ENCODE results near the gene PAQR4.

The PAQR4 gene

GRCh38 chr16:2981177-2981898 is 12.2 kb downstream of the PAQR4 start:
- peak overlapping the region; percentile 87; the same call in 1 of the 2 replicates for H3K4me3 ChIP-seq (ENCODE audit: low read depth, low read length)
- no peak for DNase-seq (ENCODE audit: low read depth)
- TF ChIP-seq, protein P1, sequence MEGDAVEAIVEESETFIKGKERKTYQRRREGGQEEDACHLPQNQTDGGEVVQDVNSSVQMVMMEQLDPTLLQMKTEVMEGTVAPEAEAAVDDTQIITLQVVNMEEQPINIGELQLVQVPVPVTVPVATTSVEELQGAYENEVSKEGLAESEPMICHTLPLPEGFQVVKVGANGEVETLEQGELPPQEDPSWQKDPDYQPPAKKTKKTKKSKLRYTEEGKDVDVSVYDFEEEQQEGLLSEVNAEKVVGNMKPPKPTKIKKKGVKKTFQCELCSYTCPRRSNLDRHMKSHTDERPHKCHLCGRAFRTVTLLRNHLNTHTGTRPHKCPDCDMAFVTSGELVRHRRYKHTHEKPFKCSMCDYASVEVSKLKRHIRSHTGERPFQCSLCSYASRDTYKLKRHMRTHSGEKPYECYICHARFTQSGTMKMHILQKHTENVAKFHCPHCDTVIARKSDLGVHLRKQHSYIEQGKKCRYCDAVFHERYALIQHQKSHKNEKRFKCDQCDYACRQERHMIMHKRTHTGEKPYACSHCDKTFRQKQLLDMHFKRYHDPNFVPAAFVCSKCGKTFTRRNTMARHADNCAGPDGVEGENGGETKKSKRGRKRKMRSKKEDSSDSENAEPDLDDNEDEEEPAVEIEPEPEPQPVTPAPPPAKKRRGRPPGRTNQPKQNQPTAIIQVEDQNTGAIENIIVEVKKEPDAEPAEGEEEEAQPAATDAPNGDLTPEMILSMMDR (IDR thresholded peaks at IDR 0.05; ENCODE audit: low read depth, low read length, missing control alignments), result no peak

GRCh38 chr16:2981899-2982250 is 12.7 kb downstream of the PAQR4 start:
- TF ChIP-seq, protein P1 (IDR thresholded peaks at IDR 0.05; ENCODE audit: low read depth, low read length, missing control alignments), result no peak
- DNase-seq (ENCODE audit: low read depth), result no peak
- no peak overlapping the region for H3K4me3 ChIP-seq (ENCODE audit: low read depth, low read length)

DNA sequence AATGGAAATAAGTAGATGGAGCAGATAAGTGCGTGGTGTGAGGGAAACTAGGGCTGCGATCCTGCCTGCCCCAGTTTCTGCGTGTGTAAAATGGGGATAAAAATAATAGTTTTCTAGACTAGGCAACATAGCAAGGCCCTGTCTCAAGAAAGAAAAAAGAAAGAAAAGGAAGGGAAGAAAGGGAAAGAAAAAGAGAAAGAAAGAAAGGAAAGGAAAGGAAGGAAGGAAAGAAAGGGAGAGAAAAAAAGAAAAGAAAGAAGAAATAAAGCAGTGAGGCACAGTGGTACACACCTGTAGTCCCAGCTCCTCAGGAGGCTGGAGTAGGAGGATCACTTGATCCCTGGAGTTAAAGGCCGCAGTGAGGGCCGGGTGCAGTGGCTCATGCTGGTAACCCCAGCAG is 13.3 kb downstream of the PAQR4 start:
- no peak for DNase-seq (ENCODE audit: low read depth)
- no peak overlapping the region for H3K4me3 ChIP-seq (ENCODE audit: low read depth, low read length)
- TF ChIP-seq, protein P1 (IDR thresholded peaks at IDR 0.05; ENCODE audit: low read depth, low read length, missing control alignments), result no peak

GRCh38 chr16:2983706-2984136 is 14.6 kb downstream of the PAQR4 start:
- peak overlapping the region; percentile 38 for H3K4me3 ChIP-seq (ENCODE audit: low read depth, low read length)
- DNase-seq (ENCODE audit: low read depth), result no peak
- TF ChIP-seq, protein P1 (IDR thresholded peaks at IDR 0.05; ENCODE audit: low read depth, low read length, missing control alignments), result peak; percentile 83

DNA sequence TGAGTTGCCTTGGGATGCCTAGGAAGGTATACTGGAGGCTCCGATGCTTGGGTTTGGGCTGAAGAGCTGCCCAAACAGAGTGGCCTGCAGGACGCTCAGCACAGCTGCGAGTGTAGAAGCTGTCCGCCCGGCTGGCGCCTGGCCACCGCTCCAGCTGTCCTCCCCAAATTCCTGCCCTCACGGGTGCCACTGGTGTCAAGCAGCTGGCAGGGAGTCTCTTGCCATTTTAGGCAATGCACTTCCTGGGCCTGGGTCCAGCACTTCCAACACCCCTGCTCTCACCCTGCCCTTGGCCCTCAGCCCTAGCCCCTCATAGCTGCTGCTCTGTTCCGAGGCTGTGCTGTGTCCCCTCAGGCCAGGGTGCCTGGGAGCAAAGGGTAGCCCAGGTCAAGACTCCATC is 16.3 kb downstream of the PAQR4 start:
- no peak for DNase-seq (ENCODE audit: low read depth)

DNA sequence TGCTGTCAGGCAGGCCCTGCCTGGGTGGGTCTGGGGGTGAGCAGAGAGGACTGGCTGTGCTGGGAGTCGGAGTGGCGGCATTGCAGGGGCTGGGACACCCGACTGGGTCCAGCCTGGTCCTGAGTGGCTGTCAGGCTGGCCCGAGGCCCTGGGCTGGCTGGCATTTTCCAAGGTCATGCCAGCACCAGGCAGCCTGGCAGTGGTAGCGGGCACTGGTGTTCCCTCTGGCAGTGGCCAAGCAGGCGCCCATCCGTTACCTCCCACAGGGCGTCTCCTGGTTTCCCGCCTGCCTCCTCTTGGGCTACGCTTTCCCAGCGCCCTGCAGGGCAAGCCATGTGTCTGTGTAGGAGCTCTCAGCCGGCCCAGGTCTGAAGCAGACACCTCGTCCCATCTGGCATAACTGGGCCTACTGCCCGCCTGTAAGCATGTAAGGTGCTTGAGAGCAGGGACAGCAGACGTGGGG is 16.8 kb downstream of the PAQR4 start:
- TF ChIP-seq, protein P1 (IDR thresholded peaks at IDR 0.05; ENCODE audit: low read depth, low read length, missing control alignments), result no peak
- no peak for DNase-seq (ENCODE audit: low read depth)
- no peak overlapping the region for H3K4me3 ChIP-seq (ENCODE audit: low read depth, low read length)

More for the DNA sequence above, 16.3 kb downstream of the PAQR4 start:
- no peak overlapping the region for H3K4me3 ChIP-seq (ENCODE audit: low read depth, low read length)
- TF ChIP-seq, protein P1 (IDR thresholded peaks at IDR 0.05; ENCODE audit: low read depth, low read length, missing control alignments), result no peak
